ENCODE results near the gene CYSTM1. TPM values are rescaled to one million over a fixed set of nuclear protein-coding genes. Genes with fewer than 3 reads are reported as not detected.

The CYSTM1 gene
- polyA plus RNA-seq, 2 of the 4 experiments (the other 2 are of a cell fraction): 76.8 to 103 TPM

- DNase-seq (ENCODE audit: low read depth in 1 of 2, low spot score in 1 of 2) (no peak), FAIRE-seq (no peak), ATAC-seq (no peak)
- 70% methylated on average over 3 of the region's 3 CpGs for WGBS (ENCODE audit: missing lambda C conversion rate)
- no peak overlapping the region for H3K27ac ChIP-seq
- no peak overlapping the region for H3K4me3 ChIP-seq
- TF ChIP-seq CBX8 (IDR thresholded peaks at IDR 0.05) (no peak), USF2 (IDR thresholded peaks at IDR 0.05) (no peak), MAFK (IDR thresholded peaks at IDR 0.05; ENCODE audit: partially characterized antibody) (no peak), ZFP36 (IDR thresholded peaks at IDR 0.05; ENCODE audit: borderline replicate concordance, partially characterized antibody) (no peak), HOXB5 (CRISPR knock-in tag; IDR thresholded peaks at IDR 0.05) (no peak), CBX2 (IDR thresholded peaks at IDR 0.05; ENCODE audit: borderline replicate concordance, low read depth) (no peak), KDM5A (IDR thresholded peaks at IDR 0.05) (no peak), ELK1 (IDR thresholded peaks at IDR 0.05; ENCODE audit: low read depth, low read length) (no peak), NPAS2 (CRISPR knock-in tag; IDR thresholded peaks at IDR 0.05; ENCODE audit: borderline replicate concordance) (no peak), MAX (IDR thresholded peaks at IDR 0.05) (no peak)
- H3K4me2 ChIP-seq: no peak overlapping the region
- peaks cover 48% of the 10 kb centered on the region for H3K4me1 ChIP-seq
- no peaks in the 10 kb centered on the region for H3K9me3 ChIP-seq
- POLR2A ChIA-PET: no interaction called here
- CTCF ChIA-PET: interaction anchor here (2.1 to 42.9 kb wide), 3 partner anchors 17 to 129 kb away, joined by 6 to 1613 read pairs (median 14); partner anchors contain the start of genes HBEGF and SLC4A9
Observed at GRCh38 chr5:140223567-140223966, 48.6 kb downstream of the CYSTM1 start.

GRCh38 chr5:140224658-140225057, 49.7 kb downstream of the CYSTM1 start:
- no peak for TF ChIP-seq HES2 (IDR thresholded peaks at IDR 0.05)
- 83% methylated on average over 3 of the region's 3 CpGs for WGBS (ENCODE audit: missing lambda C conversion rate)
- no peak overlapping the region for H3K4me2 ChIP-seq
- H3K27ac ChIP-seq: no peak overlapping the region
- no peak for ATAC-seq
- CTCF ChIA-PET: interaction anchor here (1.6 to 42.9 kb wide), 4 partner anchors 16 to 128 kb away, joined by 3 to 1613 read pairs (median 10); partner anchors contain the start of genes HBEGF and SLC4A9
- peaks cover 37% of the 10 kb centered on the region for H3K4me1 ChIP-seq
- FAIRE-seq: no peak
- no peak for DNase-seq (ENCODE audit: low read depth in 1 of 2, low spot score in 1 of 2)
- POLR2A ChIA-PET: no interaction called here
- H3K4me3 ChIP-seq: no peak overlapping the region
- H3K9me3 ChIP-seq: no peaks in the 10 kb centered on the region

- POLR2A ChIA-PET: no interaction called here
- WGBS (ENCODE audit: missing lambda C conversion rate): 86% methylated on average over 3 of the region's 3 CpGs
- no peak for DNase-seq (ENCODE audit: low read depth in 1 of 2, low spot score in 1 of 2)
- TF ChIP-seq USF2 (IDR thresholded peaks at IDR 0.05) (no peak), HOXA7 (CRISPR knock-in tag; IDR thresholded peaks at IDR 0.05) (no peak), CHD2 (IDR thresholded peaks at IDR 0.05; ENCODE audit: low read length, partially characterized antibody) (no peak), FOSL2 (IDR thresholded peaks at IDR 0.05) (no peak), FOSL2 (CRISPR knock-in tag; IDR thresholded peaks at IDR 0.05) (no peak), POLR2AphosphoS2 (conservative IDR thresholded peaks at IDR 0.05; ENCODE audit: low read length) (no peak), POLR2A (IDR thresholded peaks at IDR 0.05; ENCODE audit: low read length) (no peak), ESRRA (IDR thresholded peaks at IDR 0.05; ENCODE audit: borderline replicate concordance, low read length) (no peak), MAZ (IDR thresholded peaks at IDR 0.05; ENCODE audit: borderline replicate concordance, low read depth, low read length) (no peak), BHLHE40 (IDR thresholded peaks at IDR 0.05; ENCODE audit: low read depth, low read length) (no peak), NR3C1 (IDR thresholded peaks at IDR 0.05) (no peak), TP53 (CRISPR knock-in tag; IDR thresholded peaks at IDR 0.05) (no peak), CHD4 (IDR thresholded peaks at IDR 0.05; ENCODE audit: borderline replicate concordance) (no peak)
- H3K4me2 ChIP-seq: no peak overlapping the region
- no peak overlapping the region for H3K4me3 ChIP-seq
- no peak for FAIRE-seq
- no peak overlapping the region for H3K27ac ChIP-seq
- no peak for ATAC-seq
- CTCF ChIA-PET: interaction anchor here (1.1 to 42.9 kb wide), 5 partner anchors 15 to 147 kb away, joined by 3 to 1613 read pairs (median 6); partner anchors contain the start of genes HBEGF and SLC4A9
- no peaks in the 10 kb centered on the region for H3K9me3 ChIP-seq
- H3K4me1 ChIP-seq: peaks cover 30% of the 10 kb centered on the region
Observed at GRCh38 chr5:140225396-140225795, 50.4 kb downstream of the CYSTM1 start.

Data from A549 (cell line).